Measurements from ENCODE around the gene ADAMTS12.

GRCh38 chr5:33657804-33658440 lies 233.9 kb downstream of the ADAMTS12 start:
- no peak for TF ChIP-seq TAF1 (IDR thresholded peaks at IDR 0.05; ENCODE audit: borderline replicate concordance, insufficient read depth, low read length)
- TF ChIP-seq SIN3A (IDR thresholded peaks at IDR 0.05; ENCODE audit: borderline replicate concordance, insufficient read depth, low read length): no peak

Measured in PFSK-1 (cell line).